NCI-H1694 treated with DMSO at 0.1 percent for 48 hours (cell line): Measurements from ENCODE around the gene ENAH.
"Not testable (repeated sequence)": the region's sequence is repeated elsewhere in the genome, so short reads cannot be mapped to it uniquely, and the experiment has no call there.

ENCODE experiments used
- DNase-seq: peaks from one replicate; lab custom pipeline; 2025; lab: John Stamatoyannopoulos, UW

The ENAH gene

GRCh38 chr1:225652729-225653462 is at the start of gene ENAH:
ENAH (minus strand) TSS chr1:225653123; CDS start chr1:225652690, 433 bp downstream.
- peak; percentile 70 for DNase-seq

GRCh38 chr1:225700889-225701465 is 48.1 kb upstream of the ENAH start:
- DNase-seq = no peak

GRCh38 chr1:225700164-225700821 is 47.4 kb upstream of the ENAH start:
- no peak for DNase-seq

- DNase-seq = no peak
Observed at GRCh38 chr1:225699336-225699735, 46.4 kb upstream of the ENAH start.

- DNase-seq = not testable (repeated sequence)
Observed at GRCh38 chr1:225698194-225698593, 45.3 kb upstream of the ENAH start.

GRCh38 chr1:225697428-225697827 is 44.5 kb upstream of the ENAH start:
- no peak for DNase-seq

GRCh38 chr1:225695578-225696337 is 42.8 kb upstream of the ENAH start:
- no peak for DNase-seq

- DNase-seq = no peak
Observed at GRCh38 chr1:225694151-225694603, 41.3 kb upstream of the ENAH start.

- DNase-seq = not testable (repeated sequence)
Observed at GRCh38 chr1:225693697-225694096, 40.8 kb upstream of the ENAH start.

GRCh38 chr1:225693085-225693696 is 40.3 kb upstream of the ENAH start:
- no peak for DNase-seq

GRCh38 chr1:225692517-225692879 is 39.6 kb upstream of the ENAH start:
- no peak for DNase-seq

- DNase-seq = no peak
Observed at GRCh38 chr1:225691861-225692516, 39.1 kb upstream of the ENAH start.

GRCh38 chr1:225691377-225691776 is 38.5 kb upstream of the ENAH start:
- no peak for DNase-seq

GRCh38 chr1:225689882-225690459 is 37.0 kb upstream of the ENAH start:
- no peak for DNase-seq

- no peak for DNase-seq
Observed at GRCh38 chr1:225688345-225688744, 35.4 kb upstream of the ENAH start.

GRCh38 chr1:225685476-225686176 is 32.7 kb upstream of the ENAH start:
- no peak for DNase-seq

- DNase-seq = no peak
Observed at GRCh38 chr1:225684741-225685140, 31.8 kb upstream of the ENAH start.

- no peak for DNase-seq
Observed at GRCh38 chr1:225681231-225681630, 28.3 kb upstream of the ENAH start.

- no peak for DNase-seq
Observed at GRCh38 chr1:225678545-225678944, 25.6 kb upstream of the ENAH start.

GRCh38 chr1:225677350-225678124 is 24.6 kb upstream of the ENAH start:
- DNase-seq = no peak
